Fibroblast of lung (primary cell): ENCODE measurements around the gene UBE4B. TPM values are rescaled to one million over a fixed set of nuclear protein-coding genes. Genes with fewer than 3 reads are reported as not detected.

Source experiments
- DNase-seq, 2 donors: peaks; one replicate each; pipeline versions ENCODE4 v3.0.0 to v3.0.0-alpha.2; 2010; ENCODE audit warnings: low read depth in 2 of 2
- H2AFZ ChIP-seq: 2 replicates; pipeline ENCODE4 v1.5.1; 2012; ENCODE audit warnings: low read length, control low read depth, inconsistent platforms
- H3K27ac ChIP-seq: 2 replicates; pipeline ENCODE4 v1.5.1; 2011; ENCODE audit warnings: low read length, control low read depth; ENCODE audit not compliant: insufficient read depth
- H3K27me3 ChIP-seq: 2 replicates; pipeline ENCODE4 v1.5.1; 2011; ENCODE audit warnings: mild to moderate bottlenecking, low read length; ENCODE audit not compliant: control insufficient read depth, insufficient read depth
- H3K36me3 ChIP-seq: 2 replicates; pipeline ENCODE4 v1.5.1; 2011; ENCODE audit warnings: low read length; ENCODE audit not compliant: control insufficient read depth, insufficient read depth
- H3K4me1 ChIP-seq: 2 replicates; pipeline ENCODE4 v1.5.1; 2011; ENCODE audit warnings: low read length; ENCODE audit not compliant: control insufficient read depth, insufficient read depth; ENCODE audit errors: extremely low read depth
- H3K4me2 ChIP-seq: 2 replicates; pipeline ENCODE4 v1.5.1; 2011; ENCODE audit warnings: low read length, control low read depth; ENCODE audit not compliant: insufficient read depth; ENCODE audit errors: extremely low read depth
- H3K4me3 ChIP-seq, 4 experiments: fragments of 200-600 bp in 1 of 4; sonication (generic) in 1 of 4; replicated peaks in 1 of 4; 2 replicates each; pipeline ENCODE4 v1.5.1; 2011 to 2016; ENCODE audit warnings: low read length in 4 of 4, low read depth in 3 of 4, mild to moderate bottlenecking in 3 of 4, control low read depth in 2 of 4, inconsistent platforms in 1 of 4, mixed read lengths in 1 of 4; ENCODE audit not compliant: insufficient read depth in 1 of 4; ENCODE audit errors: control extremely low read depth in 1 of 4
- H3K79me2 ChIP-seq: 2 replicates; pipeline ENCODE4 v1.5.1; 2012; ENCODE audit warnings: mild to moderate bottlenecking, low read length, inconsistent platforms; ENCODE audit not compliant: control insufficient read depth, insufficient read depth
- H3K9ac ChIP-seq: 2 replicates; pipeline ENCODE4 v1.5.1; 2011; ENCODE audit warnings: mild to moderate bottlenecking, low read length, control low read depth; ENCODE audit not compliant: insufficient read depth
- H3K9me3 ChIP-seq: 2 replicates; pipeline ENCODE4 v1.5.1; 2012; ENCODE audit warnings: low read depth, low read length; ENCODE audit not compliant: control insufficient read depth, insufficient read depth
- H4K20me1 ChIP-seq: 2 replicates; pipeline ENCODE4 v1.5.1; 2011; ENCODE audit warnings: low read length; ENCODE audit not compliant: control insufficient read depth, insufficient read depth; ENCODE audit errors: extremely low read depth
- EZH2 ChIP-seq: IDR thresholded peaks from 2 replicates; pipeline ENCODE4 v1.5.1; 2012; ENCODE audit warnings: low read length, control low read depth, mild to moderate bottlenecking; ENCODE audit errors: missing control alignments
- polyA plus RNA-seq, 2 donors: library from polyadenylated mRNA; depleted of rRNA in 1 of 2; stranded (reverse) in 1 of 2; unstranded in 1 of 2; fragments of >200 nt; gene quantifications; 2 replicates each; pipeline ENCODE4 v1.2.1, GENCODE V29; 2011 to 2012; ENCODE audit warnings: missing spikeins in 1 of 2
- total RNA-seq: library from RNA; depleted of rRNA; stranded (reverse); fragments of >200 nt; gene quantifications from 2 replicates; pipeline ENCODE4 v1.2.1, GENCODE V29; 2014
- TF ChIP-seq, protein P1 (sequence below), 2 donors: IDR thresholded peaks in 1 of 2; conservative IDR thresholded peaks in 1 of 2; 1 replicate in 1 of 2; 2 replicates in 1 of 2; pipeline ENCODE4 v1.5.1; 2011 to 2012; ENCODE audit warnings: low read length in 2 of 2, control low read depth in 1 of 2, inconsistent platforms in 1 of 2, low read depth in 1 of 2, mild to moderate bottlenecking in 1 of 2

The UBE4B gene
- total and polyA plus RNA-seq, 2 donors (not counting 1 experiment from before 2014, with no cell fraction given), result 21.9 to 30.7 TPM

DNA sequence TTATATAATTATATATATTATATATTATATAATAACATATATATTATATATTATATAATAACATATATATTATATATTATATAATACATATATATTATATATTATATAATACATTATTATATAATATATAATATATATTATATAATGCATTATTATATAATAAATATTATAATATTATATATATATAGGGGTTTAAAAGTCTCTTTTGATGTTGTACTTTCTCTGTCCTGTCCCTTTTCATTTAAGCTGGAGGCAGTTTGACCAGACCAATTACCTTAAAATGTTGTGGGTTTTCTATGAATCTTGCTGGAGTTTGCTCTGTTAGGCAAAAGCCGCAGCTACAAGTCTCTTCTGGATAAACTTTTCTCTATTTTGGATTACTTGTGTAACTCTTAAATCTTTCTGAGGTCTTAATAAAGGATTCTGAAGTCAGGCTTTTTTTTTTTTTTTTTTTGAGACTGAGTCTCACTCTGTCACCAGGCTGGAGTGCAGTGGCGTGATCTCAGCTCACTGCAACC lies 155.4 kb downstream of the UBE4B start:
- no peak overlapping the region for H3K4me2 ChIP-seq
- no peaks in the 10 kb centered on the region for H3K9me3 ChIP-seq
- no peaks in the 10 kb centered on the region for H4K20me1 ChIP-seq
- no peak overlapping the region for H3K27ac ChIP-seq
- H2AFZ ChIP-seq, result no peak overlapping the region
- H3K9ac ChIP-seq, result no peak overlapping the region
- DNase-seq, result no peak
- H3K4me3 ChIP-seq, result no peak overlapping the region
- H3K36me3 ChIP-seq, result no peaks in the 10 kb centered on the region
- no peaks in the 10 kb centered on the region for H3K27me3 ChIP-seq
- H3K4me1 ChIP-seq, result no peaks in the 10 kb centered on the region
- TF ChIP-seq EZH2, result no peak
- TF ChIP-seq, protein P1, sequence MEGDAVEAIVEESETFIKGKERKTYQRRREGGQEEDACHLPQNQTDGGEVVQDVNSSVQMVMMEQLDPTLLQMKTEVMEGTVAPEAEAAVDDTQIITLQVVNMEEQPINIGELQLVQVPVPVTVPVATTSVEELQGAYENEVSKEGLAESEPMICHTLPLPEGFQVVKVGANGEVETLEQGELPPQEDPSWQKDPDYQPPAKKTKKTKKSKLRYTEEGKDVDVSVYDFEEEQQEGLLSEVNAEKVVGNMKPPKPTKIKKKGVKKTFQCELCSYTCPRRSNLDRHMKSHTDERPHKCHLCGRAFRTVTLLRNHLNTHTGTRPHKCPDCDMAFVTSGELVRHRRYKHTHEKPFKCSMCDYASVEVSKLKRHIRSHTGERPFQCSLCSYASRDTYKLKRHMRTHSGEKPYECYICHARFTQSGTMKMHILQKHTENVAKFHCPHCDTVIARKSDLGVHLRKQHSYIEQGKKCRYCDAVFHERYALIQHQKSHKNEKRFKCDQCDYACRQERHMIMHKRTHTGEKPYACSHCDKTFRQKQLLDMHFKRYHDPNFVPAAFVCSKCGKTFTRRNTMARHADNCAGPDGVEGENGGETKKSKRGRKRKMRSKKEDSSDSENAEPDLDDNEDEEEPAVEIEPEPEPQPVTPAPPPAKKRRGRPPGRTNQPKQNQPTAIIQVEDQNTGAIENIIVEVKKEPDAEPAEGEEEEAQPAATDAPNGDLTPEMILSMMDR (conservative IDR thresholded peaks at IDR 0.05 in 1 of 2, IDR thresholded peaks at IDR 0.05 in 1 of 2; ENCODE audit: low read depth in 1 of 2, low read length in 2 of 2), result no peak
- H3K79me2 ChIP-seq, result no peaks in the 10 kb centered on the region

DNA sequence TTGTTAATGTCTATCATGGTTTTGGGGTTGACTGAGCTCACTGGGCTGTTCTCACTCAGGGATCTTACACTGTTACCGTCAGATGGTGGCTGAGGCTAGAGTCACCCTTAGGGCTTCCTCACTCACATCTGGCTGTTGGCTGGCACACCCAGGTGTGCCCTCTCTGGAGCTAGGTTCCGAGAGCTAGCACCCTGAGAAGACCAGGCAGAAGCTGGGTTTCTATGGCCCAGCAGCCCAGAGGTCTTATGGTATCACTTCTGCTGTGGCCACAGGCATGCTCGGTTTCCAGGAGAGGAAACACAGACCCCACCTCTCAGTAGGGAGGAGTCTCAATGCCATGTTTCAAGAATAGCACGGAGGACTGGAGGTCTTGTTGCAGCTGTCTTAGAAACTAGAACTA lies 156.9 kb downstream of the UBE4B start:
- Histone ChIP-seq H3K9me3 (no peaks in the 10 kb centered on the region), H3K4me1 (no peaks in the 10 kb centered on the region), H3K27ac (no peak overlapping the region), H3K27me3 (no peaks in the 10 kb centered on the region), H3K4me3 (no peak overlapping the region), H3K9ac (no peak overlapping the region), H3K36me3 (no peaks in the 10 kb centered on the region), H3K79me2 (no peaks in the 10 kb centered on the region), H3K4me2 (no peak overlapping the region), H4K20me1 (no peaks in the 10 kb centered on the region), H2AFZ (no peak overlapping the region)
- TF ChIP-seq, protein P1 (conservative IDR thresholded peaks at IDR 0.05 in 1 of 2, IDR thresholded peaks at IDR 0.05 in 1 of 2; ENCODE audit: low read depth in 1 of 2, low read length in 2 of 2), result no peak
- TF ChIP-seq EZH2, result no peak
- DNase-seq, result no peak

GRCh38 chr1:10192263-10192662 lies 159.5 kb downstream of the UBE4B start:
- H3K79me2 ChIP-seq, result no peaks in the 10 kb centered on the region
- no peaks in the 10 kb centered on the region for H3K9me3 ChIP-seq
- no peaks in the 10 kb centered on the region for H3K27me3 ChIP-seq
- TF ChIP-seq, protein P1 (conservative IDR thresholded peaks at IDR 0.05 in 1 of 2, IDR thresholded peaks at IDR 0.05 in 1 of 2; ENCODE audit: low read depth in 1 of 2, low read length in 2 of 2), result no peak
- TF ChIP-seq EZH2, result no peak
- H3K27ac ChIP-seq, result no peak overlapping the region
- no peak overlapping the region for H3K4me3 ChIP-seq
- no peak overlapping the region for H3K4me2 ChIP-seq
- H2AFZ ChIP-seq, result no peak overlapping the region
- no peaks in the 10 kb centered on the region for H3K36me3 ChIP-seq
- H4K20me1 ChIP-seq, result no peaks in the 10 kb centered on the region
- no peaks in the 10 kb centered on the region for H3K4me1 ChIP-seq
- DNase-seq, result no peak
- H3K9ac ChIP-seq, result no peak overlapping the region
